Activated CD4-positive, alpha-beta T cell treated with anti-CD3 and anti-CD28 coated beads for 48 hours (primary cell): Measurements from ENCODE around the gene GATA5.

Source experiments
- DNase-seq: peaks from one replicate; pipeline ENCODE4 v3.0.0-alpha.2; 2020

Gene GATA5

DNA sequence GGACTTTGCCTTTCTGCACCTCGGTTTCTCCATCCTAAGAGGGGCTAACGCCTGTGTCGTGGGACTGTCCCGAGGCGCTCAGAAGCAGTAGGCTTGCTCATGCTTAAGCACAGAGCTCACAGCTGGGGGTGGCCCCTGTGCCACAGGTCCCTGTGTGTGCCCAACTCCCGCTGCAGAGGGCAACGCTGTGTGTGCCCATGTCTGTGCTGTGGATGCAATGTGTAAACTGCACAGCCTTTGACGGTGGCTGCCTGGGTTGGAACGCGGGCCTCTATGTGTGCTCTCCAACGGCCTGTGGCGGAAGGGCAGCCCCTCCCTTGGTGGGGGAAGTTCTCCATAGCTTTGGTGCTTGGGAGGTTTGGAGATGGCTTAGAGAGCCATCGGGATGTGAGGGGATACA lies 10.7 kb upstream of the GATA5 start:
- DNase-seq, result no peak

- DNase-seq, result no peak
Measured at GRCh38 chr20:62485701-62486089, 9.9 kb upstream of the GATA5 start.

DNA sequence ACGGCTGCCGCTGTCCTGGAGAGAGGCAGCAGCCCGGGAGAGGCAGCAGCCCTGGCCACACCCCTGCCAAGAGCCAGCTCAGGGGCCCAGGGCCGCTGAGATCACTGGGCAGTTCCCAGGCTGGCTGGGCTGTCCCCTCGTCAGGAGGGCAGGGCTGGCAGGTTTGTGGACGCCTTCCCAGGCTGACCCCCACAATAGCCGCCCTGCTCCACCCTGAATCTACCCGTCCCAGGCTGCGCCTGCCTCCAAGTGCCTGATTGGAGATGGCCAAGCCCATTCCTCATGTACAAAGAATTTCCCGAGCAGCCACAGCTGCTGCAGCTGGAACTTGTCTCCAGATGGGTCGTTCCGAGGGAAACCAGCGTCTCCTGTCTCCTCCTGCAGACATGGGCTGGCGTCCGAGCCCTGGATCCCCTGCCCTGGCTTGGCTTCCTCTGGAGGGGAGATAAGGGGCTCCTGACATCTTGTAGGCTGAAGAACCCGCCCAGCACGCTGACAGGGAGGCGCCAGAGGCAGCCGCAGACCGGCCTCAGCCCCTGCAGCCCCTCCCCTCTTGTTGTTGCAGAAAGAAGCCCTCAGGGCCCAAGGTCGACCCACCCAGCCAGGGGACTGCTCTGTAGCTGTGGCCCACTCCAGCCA lies 9.4 kb upstream of the GATA5 start:
- no peak for DNase-seq

- no peak for DNase-seq
Measured at GRCh38 chr20:62484478-62484877, 8.7 kb upstream of the GATA5 start.

DNA sequence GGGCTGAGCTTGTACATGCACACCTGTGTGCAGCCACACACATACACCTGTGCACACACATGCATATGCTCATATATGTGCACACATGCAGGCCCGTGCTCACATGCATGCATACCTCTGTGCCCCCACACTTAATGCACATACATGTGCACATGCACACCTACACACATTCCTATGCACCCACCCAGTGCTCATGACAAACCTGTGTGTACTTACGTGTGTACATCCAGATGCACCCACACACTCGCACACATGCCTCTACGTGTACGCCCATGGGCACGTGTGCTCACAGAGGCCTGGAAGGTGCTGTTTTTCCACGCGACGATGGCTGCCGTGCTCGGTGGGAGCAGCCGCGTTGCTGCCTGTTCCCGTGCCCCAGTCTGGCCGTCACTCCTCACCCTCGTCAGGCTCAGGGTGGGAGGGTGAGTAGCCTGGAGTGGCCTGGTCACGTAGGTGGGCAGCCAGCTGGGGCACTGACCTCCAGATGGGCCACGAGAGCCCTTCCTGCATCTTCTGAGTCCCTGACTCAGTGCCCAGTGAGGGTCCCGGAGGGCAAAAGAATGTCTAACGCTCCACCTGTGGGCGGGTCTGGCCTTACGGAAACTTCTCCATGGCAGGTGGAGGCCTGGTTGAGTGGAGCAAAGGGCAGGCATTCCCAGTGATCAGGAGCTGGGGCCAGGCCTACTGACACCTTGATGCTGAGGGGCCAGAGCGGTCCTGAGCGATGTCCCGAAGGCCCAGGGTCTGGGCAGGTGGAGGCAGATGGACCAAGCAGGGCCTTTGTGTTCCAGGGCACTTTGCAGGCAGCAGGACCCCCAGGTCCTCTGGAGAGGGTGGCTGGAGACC lies 8.0 kb upstream of the GATA5 start:
- DNase-seq, result no peak

GRCh38 chr20:62482974-62483373 lies 7.2 kb upstream of the GATA5 start:
- no peak for DNase-seq

DNA sequence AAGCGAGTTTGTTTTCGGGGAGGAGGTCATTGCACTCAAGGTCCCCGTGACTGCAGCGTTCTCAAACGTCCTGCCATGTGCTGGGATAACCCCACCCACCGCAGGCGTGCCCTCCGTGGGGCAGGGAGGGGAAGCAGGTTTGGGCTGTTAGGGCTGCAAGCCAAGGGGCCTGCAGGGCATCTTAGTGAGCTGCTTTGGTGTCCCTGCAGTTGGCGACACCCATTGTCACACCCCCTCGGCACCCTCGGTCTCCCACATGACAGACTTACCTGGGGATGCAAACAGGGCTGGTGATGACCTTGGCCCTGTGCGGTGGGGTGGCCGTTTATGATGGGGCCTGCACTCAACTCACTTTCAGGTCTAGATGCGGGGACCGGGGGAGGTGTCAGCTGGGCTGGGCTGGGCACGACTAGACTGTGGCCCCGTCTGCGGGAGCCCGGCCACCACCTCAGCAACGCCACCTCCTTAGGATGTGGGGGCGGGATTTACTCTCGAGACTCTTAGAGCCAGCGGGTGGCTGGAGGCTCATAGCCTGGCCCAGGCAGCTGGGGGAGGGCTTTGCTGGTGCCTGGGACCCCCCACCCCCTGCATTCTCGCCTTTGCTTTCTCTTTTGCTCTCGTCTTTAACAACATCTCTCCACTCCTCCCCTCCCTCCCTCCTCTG lies 6.5 kb upstream of the GATA5 start:
- no peak for DNase-seq

- DNase-seq, result no peak
Measured at GRCh38 chr20:62481425-62482145, 5.8 kb upstream of the GATA5 start.

DNA sequence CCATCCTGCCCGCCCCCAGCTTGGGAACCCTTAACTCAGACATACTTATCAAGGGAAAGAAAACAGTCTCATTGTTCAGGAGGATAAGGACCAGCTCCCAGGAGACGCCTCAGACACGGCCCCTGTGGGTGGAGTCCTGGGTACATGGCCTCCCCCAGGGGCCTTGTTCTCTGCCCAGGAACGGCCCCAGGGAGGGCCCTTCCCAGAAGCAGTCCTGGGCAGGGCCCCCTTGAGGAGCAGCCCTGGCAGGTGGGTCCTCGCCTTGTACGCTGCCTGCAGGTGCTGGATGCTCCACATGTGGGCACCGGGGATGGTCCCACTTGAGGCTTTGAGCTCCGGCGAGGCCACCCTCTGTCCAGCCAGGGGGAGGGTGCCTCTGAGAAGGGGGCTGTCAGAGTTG lies 4.5 kb upstream of the GATA5 start:
- no peak for DNase-seq

GRCh38 chr20:62479656-62480055 lies 3.9 kb upstream of the GATA5 start:
- DNase-seq, result no peak

DNA sequence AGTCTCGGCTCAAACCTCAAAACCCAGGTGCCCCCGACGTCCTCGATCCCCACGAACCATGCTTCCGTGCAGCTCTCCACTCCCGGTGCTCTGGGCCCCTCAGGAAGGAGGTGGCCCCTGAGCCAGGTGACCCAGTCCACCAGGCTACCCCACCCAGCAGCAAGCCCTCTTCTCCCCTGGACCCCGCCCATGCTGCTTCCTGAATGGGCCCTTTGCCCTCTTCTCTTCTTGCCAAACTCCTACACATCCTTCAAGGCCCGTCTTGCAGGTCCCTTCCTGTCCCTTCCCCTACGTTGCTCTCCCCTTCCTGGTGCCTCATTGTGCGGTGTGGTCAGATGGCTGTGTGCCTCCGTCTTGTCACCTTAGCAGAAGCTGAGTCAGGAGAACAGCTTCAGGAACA lies 3.4 kb upstream of the GATA5 start:
- DNase-seq, result no peak

DNA sequence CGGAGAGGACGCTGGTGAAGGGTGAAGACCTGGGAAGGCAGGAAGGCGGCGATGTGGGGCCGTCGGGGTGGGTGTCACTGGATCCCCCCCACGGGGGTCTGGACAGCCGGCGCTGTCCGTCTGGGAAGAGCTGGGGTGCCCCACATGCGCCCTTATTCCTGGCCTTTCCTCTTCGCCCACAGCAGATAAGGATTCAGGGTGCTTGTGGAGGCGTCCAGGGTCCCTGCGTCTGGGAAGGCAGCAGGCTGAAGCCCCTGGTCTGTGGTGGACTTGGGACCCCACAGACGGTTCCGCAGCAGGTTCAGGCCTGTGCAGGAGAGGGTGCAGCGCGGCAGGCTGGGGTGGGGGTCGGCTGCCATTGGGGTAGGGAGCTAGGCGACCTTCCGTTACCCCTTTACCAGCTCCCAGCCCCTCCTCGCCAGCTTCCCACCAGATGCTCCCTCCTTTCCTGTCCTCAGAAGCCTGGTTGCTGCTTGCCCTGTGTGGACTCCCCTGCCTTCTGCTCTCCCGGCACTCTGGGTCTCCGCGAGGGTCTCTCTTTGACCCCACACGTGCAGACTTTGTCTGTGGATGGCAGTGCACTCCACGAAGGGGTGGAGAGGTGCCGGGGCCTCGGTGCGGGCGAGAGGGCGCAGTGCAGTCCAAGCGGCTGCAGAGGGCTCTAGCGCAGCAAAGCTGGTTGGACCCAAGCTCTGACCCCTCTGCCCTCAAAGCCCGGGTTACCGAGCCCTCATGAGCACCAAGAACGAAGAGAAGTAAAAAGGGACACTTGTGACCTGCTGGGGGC lies 2.1 kb upstream of the GATA5 start:
- DNase-seq, result no peak

- DNase-seq, result peak; percentile 31
Measured at GRCh38 chr20:62476056-62476838, 452 bp upstream of the GATA5 start.

GRCh38 chr20:62475027-62475771 lies 596 bp downstream of the GATA5 start:
- no peak for DNase-seq

DNA sequence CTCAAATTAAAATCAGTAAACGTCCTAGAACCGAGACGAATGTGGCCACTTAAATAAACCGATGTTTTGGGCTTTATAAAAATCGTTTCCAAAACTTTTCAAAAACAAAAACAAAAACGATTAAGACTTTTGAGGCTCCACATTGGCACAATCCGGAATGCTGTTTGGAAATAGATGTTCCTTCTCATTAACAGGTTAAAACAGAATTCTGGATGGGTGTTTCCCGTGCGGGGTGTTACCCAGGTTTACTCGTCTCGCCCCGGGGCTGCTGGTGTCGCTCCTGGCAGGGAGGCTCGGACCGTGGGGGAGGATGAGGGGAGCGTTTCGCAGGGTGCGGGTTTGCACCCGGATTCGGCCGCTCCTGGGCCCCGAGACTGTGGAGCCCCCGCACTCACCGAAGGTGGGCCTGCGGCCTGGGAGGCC lies 1.2 kb downstream of the GATA5 start:
- no peak for DNase-seq

DNA sequence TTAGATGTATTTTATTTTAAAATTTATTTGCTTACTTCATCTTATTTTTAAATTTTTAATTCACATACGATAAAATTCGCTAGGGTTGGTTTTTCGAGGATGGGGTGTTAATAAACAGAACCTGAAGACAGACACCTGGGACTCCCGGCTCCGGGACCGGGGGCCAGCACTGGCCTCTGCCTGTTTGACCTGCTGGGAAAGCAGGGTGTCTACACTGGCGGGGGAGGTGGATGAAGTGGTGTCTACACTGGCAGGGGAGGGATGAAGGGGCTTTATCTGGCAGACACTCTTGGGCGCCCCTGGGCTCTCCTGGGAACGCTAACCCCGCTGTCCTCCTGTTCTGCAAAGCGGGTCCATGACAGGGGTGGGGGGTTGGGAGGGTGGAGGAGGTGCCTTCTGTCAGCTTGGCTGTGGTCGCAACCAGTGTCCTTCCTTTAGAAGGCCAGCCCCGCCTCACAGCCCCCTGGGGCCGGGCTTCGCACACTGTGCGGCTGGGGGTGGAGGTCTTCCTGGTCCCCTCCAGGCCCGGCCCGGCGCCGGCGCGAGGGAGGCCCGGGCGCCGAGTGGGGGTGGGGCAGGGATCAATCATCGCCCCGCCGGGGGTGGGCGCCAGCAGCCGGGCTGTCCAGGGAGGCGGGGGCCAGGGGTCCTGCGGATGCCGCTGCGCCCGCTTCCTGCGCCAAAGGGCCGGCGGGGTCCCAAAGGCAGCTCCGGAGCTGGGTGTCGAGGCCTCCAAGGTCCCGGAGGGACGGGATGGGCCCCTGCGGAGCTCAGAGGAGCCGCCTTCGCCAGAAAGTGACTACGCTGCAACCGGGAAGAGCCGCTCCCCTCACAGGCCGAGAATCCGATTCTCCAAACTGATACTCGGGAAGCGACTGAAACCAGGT lies 1.8 kb downstream of the GATA5 start:
- no peak for DNase-seq

DNA sequence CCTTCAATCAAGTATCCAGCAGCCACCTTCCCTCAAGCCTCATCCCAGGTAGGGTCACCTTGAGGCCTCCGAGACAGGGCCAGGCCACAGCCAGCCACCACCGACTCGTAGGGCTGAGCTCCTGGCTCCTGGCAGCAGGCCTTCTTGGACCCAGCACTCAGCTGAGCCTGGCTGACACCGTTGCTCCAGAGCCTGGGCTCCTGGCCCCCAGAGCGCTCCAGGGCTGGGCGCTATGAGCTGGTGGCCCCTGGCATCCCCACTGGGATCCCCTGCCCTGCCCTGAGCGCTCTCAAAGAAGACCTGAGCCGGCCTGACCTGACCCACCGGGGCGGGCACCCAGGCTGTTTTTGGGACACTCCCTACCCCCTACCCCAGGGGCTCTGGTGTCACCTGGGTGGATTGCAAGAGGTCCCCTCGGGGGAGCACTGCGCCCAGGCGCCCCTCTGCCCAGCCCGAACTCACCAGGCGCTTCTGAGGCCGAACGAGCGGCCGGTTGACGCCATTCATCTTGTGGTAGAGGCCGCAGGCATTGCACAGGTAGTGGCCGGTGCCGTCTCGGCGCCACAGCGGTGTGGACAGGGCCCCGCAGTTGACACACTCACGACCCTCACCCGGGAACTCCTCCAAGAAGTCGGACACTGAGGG lies 2.7 kb downstream of the GATA5 start:
- no peak for DNase-seq

- no peak for DNase-seq
Measured at GRCh38 chr20:62472138-62472940, 3.5 kb downstream of the GATA5 start.
